ENCODE data around the gene TNFRSF8.

DNA sequence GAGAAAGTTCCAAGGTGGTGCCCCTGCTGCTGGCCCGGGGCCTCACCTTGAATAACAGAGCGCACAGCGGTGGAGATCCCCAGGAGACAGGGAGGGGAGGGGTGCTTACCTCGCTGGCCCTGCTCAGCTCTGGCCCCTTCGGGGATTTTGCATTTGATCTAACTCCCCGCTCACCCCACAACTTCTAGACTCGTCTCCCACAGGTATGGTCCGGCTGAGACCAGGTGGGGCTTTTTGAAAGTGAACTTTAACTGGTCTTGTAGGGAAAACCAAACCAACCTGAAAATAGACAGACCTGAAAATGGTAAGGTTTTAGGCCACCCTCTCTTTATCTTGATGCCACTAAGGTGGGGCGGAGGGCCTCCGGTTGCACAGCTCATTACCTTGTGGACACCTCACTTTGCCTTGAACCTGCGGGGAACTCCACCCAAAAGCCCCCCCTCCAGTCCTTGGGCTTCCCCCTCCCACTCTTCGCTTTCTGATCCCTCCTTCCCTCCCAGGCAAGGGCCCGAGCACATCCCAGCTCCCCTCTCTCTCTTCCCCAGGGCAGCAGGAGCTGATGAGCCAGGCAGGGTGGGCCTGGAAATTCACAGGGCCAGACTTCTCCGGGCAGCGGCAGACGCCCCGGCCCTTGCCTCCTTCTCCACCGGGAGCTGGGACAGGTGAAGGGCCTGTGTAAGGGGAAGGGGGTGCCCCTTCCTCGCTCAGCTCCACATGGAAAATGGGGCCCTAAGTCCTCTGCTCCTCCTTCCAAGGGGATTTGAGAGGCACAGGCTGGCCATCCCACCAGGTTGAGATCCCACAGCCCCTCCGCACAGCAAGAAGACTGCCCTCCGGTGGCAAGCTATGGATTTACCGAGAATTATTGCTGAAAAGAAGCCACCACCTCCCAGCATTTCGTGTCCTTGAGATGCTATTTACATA lies 16.1 kb downstream of the TNFRSF8 start:
- TF ChIP-seq, protein P1, sequence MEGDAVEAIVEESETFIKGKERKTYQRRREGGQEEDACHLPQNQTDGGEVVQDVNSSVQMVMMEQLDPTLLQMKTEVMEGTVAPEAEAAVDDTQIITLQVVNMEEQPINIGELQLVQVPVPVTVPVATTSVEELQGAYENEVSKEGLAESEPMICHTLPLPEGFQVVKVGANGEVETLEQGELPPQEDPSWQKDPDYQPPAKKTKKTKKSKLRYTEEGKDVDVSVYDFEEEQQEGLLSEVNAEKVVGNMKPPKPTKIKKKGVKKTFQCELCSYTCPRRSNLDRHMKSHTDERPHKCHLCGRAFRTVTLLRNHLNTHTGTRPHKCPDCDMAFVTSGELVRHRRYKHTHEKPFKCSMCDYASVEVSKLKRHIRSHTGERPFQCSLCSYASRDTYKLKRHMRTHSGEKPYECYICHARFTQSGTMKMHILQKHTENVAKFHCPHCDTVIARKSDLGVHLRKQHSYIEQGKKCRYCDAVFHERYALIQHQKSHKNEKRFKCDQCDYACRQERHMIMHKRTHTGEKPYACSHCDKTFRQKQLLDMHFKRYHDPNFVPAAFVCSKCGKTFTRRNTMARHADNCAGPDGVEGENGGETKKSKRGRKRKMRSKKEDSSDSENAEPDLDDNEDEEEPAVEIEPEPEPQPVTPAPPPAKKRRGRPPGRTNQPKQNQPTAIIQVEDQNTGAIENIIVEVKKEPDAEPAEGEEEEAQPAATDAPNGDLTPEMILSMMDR (IDR thresholded peaks at IDR 0.05) = peak; percentile 45 to 59 (median 51)
- TF ChIP-seq POLR2A (IDR thresholded peaks at IDR 0.05) = no peak
